GM13976 (cell line): Measurements from ENCODE around the gene NRF1.

Experiments
- DNase-seq: peaks from one replicate; pipeline ENCODE4 v3.0.0; 2012; ENCODE audit warnings: low spot score
- in situ Hi-C: fragments of 300-500 bp; cut with MboI; formaldehyde crosslinking; loops from one replicate; pipeline ENCODE4 v1.12.0; 2022; ENCODE audit warnings: low sequenced_read_pairs, mixed read lengths, inconsistent platforms; ENCODE audit not compliant: unreplicated experiment
- TF ChIP-seq, protein P1 (sequence below): IDR thresholded peaks from 2 replicates; pipeline ENCODE4 v1.5.1; 2012; ENCODE audit warnings: borderline replicate concordance, mild to moderate bottlenecking; ENCODE audit not compliant: insufficient read depth; ENCODE audit errors: extremely low read depth, missing control alignments, control extremely low read depth

Gene NRF1

DNA sequence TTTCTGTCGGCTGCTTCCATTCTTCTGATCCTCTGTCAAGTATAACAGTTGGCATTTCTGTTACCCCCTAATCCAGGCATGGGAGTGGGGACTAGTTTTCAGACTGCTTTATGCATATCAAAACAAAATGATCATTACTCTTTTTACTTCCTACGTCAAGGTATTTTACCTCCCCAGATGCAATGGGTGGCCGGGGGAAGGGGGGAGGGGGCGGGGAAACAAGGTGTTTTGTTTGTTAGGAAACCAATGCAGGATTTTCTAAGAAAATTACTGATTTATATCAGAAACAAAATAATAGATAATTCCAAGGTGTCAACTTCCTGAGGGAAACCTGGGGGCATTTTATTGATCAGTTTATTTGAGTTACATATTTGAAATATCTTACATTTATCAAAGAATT is 66.3 kb downstream of the NRF1 start:
- TF ChIP-seq, protein P1, sequence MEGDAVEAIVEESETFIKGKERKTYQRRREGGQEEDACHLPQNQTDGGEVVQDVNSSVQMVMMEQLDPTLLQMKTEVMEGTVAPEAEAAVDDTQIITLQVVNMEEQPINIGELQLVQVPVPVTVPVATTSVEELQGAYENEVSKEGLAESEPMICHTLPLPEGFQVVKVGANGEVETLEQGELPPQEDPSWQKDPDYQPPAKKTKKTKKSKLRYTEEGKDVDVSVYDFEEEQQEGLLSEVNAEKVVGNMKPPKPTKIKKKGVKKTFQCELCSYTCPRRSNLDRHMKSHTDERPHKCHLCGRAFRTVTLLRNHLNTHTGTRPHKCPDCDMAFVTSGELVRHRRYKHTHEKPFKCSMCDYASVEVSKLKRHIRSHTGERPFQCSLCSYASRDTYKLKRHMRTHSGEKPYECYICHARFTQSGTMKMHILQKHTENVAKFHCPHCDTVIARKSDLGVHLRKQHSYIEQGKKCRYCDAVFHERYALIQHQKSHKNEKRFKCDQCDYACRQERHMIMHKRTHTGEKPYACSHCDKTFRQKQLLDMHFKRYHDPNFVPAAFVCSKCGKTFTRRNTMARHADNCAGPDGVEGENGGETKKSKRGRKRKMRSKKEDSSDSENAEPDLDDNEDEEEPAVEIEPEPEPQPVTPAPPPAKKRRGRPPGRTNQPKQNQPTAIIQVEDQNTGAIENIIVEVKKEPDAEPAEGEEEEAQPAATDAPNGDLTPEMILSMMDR = no peak
- no peak for DNase-seq
- in situ Hi-C loops = no loop called here

DNA sequence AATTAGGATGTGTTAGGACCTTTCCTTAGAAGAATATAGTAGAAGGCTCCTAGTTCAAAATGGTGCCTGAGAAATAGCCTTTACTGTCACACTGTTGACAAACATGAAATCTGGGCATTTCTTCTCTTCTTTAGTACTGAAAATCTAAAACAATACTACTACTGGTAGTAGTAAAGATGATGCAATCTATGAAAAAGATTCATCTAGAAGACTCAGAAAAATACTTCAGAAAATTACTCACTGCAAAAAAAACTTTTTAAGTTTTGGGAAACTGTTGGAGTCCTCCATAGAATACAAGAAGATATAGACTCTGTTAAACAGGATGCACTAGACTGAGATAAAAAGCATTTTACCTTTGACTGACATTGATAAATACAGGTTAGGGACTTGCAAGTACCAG is 67.1 kb downstream of the NRF1 start:
- TF ChIP-seq, protein P1 = no peak
- in situ Hi-C loops = no loop called here
- no peak for DNase-seq

DNA sequence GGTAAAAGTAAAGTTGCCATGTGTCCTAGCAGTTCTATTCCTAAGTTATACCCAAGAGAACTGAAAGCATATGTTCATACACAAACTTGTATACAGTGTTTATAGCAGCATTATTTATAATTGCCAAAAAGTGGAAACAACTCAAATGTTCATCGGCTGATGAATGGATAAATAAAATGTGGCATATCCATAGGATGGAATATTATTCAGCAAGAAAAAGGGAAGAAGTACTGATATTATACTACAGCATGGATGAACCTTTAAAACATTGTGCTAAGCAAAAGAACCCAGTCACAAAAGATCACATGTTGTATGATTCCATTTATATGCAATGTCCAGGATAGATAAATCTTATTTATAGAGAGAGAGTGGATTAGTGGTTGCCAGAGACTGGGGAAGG is 68.9 kb downstream of the NRF1 start:
- TF ChIP-seq, protein P1 = no peak
- no peak for DNase-seq
- in situ Hi-C loops = no loop called here

DNA sequence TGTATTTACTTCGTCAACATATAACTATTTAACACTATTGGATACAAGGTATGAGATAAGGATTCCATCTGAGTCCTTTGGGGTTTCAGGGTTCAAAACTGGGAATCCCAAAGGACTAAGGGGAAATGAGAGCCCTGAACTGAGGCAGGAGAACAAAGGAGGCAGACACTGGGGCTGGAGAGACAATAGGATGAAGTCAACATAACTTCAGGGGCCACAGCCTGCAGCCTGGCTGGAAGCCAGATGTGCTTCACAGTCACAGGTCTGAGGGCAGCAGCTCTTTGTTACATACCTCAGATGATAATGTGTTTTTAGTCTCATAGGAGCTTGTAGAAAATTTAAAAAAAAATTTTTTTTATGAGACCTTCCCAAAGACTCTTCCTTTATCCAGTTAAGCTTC is 73.3 kb downstream of the NRF1 start:
- in situ Hi-C loops = no loop called here
- TF ChIP-seq, protein P1 = no peak
- no peak for DNase-seq

DNA sequence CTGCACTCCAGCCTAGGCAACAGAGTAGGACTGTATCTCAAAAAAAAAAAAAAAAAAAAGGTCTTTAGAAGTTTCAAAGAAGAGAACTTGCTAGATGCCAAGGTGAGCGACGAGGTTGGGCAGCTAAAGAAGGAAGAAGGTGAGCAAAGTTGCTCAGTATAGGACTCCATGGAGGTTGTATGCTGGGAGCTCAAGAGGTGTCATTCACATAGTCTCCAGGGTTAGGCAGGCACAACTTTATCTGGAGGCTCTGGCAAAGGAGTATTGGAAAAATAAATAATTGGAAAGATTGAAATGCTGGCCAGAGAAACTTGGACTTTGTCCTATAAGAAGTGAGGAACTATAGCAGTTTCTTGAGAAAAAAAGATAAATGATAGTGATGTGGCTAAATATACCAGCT is 74.5 kb downstream of the NRF1 start:
- no peak for DNase-seq
- TF ChIP-seq, protein P1 = no peak
- in situ Hi-C loops = no loop called here

DNA sequence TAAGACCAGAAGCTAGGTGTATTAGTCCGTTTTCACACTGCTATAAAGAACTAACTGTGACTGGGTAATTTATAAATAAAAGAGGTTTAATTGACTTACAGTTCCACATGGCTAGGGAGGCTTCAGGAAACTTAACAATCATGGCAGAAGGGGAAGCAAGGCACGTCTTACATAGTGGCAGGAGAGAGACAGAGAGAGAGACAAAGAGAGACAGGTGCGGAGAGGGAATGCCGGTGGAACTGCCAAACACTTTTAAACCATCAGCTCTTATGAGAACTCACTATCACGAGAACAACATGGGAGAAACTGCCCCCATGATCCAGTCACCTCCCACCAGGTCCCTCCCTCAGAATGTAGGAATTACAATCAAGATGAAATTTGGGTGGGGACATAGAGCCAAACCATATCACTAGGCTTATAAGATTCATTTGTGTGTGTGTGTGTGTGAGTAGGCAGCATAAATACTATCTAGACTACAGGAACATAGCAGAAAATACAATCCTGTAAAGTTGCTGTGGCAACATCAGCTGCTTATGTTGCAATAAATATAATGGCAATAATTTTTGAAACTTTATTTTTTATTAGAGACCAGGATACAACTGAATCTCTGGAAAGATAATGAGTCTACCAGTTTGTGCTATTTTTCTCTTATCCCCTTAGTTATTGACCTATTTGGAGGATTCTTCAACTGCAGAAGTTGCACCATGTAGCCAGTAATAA is 77.1 kb downstream of the NRF1 start:
- DNase-seq = no peak
- TF ChIP-seq, protein P1 = no peak
- in situ Hi-C loops = no loop called here
